ENCODE results near the gene PPFIBP1.

PPFIBP1 gene

DNA sequence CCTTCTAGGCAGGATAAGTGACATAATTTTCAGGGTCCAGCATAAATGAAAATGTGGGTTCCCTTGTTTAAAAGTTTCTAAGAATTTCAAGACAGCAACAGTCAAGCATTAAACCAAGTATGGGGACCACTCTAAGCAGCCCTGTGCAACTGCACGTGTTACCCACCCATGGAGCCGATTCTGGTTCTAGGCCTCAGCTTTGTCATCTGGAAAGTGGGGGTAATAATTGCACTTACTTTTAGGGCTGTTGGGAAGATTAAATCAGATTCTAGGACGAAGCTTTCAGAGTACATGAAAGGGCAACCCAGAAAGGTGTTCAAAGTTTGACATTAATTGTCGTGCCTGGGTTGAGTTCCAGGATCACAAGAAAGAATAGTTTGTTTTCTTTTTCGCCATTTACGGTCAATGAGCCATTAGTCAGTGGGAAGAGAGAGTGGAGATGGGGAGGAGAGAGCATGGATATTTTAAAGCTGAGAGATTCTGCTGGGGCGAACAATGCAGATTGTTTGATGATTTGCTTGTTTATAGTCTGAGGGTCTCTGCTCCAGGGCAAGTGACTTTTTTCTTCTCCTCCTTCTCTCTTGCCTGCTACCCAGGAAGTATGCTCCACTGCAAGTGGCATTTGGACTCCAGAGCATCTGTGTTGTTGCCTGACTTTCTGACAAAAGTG is 10.7 kb upstream of the PPFIBP1 start:
- no peak for DNase-seq

DNA sequence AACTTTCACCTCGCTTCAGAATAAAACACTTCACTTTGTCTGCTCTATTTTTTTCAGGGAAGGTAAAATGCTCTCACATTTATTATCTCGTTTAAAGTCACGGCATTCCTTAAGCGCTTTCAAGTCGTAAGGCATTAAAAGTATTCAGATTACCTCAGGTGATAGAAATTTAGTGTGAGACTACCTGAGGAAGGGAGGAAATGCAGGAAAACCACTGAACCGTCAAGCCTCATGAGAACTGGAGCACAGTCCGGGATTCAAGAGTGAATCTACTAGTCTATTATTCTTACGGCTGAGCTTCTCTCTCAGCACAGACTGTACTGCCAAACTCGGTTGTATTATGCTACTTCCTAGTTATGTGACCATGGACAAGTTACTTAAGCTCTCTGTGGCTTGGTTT is 8.3 kb upstream of the PPFIBP1 start:
- no peak for DNase-seq

GRCh38 chr12:27516625-27517024 is 7.4 kb upstream of the PPFIBP1 start:
- no peak for DNase-seq

DNA sequence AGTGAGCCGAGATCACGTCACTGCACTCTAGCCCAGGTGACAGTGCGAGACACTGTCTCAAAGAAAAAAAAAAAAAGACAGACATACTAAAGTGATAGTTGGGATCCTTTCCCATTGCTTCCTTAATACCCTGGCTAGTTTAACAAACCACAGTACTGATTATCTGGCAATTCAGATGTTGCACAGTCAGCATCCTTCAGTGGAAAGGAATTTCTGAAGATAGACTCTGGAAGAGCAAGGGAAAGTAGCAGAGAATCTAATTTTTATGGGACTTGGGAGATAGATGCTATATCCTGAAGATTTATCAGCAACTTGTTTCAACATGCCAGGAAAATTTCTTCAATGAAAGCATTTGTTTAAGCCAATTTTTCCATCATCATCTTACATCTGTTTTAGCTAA is 6.5 kb upstream of the PPFIBP1 start:
- DNase-seq, result no peak

GRCh38 chr12:27517961-27518665 is 5.9 kb upstream of the PPFIBP1 start:
- no peak for DNase-seq

DNA sequence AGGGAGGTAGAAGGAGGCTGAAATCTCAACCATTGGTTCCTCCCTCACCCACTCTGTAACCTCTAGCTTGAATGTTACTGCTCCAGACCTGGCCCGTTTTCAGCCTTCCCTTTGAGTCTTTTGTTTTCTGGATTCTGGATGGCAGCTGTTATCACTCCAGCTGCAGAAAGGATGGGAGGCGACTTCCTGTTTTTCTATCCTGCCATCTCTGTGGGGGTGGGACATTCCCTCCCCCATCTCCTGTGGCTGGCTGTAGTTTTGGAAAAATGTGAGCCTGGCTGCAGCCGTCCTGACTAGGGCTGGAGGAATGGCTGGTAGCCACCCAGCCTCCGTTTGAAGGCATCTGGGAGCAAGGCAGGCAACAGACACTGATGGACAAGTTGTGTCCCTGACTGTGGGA is 2.9 kb upstream of the PPFIBP1 start:
- peak; percentile 2 for DNase-seq

DNA sequence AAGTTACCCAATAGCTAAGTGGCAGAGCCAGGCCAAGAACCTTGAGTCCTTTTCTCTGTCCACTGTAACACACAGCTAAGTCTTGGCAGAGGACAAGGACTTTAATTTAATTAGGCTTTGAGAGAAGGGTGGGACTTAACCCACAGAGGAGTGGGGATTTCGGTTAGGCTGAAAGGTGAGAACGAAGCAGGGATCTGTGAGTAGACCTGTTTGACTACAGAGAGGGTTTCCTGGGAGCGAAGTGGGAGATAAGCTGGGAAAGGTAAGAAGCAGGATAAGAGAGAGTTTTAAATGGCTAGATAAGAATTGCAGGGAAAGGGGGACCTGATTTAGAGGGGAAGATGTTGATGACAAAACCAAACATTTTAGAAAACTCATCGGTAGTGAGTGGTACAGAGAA is 2.0 kb upstream of the PPFIBP1 start:
- DNase-seq, result no peak

- peak; percentile 10 for DNase-seq
These were observed 733 bp upstream of the PPFIBP1 start for GRCh38 chr12:27523305-27523641.

DNA sequence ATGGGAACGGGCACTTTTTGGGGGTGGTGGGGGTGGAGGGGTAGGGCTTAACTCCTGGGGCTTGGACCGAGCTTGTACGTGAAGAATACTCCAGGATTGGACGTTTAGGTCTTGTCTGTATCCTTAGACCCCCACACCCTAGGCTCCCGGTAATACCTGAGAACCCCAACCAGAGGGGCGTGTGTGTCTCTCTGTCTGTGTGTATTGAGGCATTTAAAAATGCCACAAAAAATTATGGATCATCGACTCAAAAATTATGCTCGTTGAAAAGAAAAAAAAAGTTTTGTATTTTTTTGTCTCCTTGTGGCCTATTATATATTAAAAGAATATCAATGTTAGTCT is 459 bp downstream of the PPFIBP1 start:
- no peak for DNase-seq

DNA sequence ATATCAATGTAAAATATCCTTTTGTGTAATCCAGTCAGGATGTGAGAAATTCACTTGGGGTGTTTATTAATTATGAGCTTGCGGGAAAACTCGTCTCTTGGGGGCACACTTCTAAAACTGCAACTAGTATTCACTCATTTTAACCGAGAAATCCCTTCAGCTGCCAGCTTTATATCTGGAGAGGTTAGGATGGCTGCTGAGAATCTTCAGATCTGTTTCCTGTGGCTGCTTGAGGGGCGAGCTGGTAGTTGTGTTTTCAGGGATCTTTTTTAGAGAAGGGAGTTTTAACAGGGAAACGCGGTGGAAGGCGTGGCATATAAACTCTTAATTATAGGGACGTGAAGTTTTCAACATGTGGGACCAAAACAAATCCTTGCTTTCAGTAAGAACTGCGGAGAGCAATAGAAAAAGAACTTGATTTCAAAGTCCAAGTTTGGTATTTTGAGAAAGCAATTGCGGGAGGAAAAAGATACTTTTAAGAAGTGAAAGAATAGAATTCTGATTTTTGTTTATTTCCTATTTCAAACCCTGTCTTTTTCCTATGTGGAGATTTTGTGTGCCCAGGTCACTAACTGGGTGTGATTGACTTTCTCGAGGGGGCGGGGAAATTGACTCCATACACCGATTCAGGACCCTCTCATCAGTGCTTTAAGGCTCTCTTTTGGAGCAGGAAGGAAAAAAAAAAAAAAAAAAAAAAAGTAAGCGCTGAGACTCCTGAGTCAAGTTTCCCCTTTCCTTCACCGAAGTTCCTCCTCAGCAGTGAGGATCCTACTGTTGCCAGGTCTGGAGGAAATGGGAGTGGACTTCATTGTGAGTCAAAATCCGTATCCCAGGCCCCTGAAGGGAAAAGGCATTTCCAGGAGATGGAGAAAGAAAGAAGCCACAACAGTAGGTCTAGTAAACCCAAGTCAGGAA is 1.1 kb downstream of the PPFIBP1 start:
- no peak for DNase-seq

DNA sequence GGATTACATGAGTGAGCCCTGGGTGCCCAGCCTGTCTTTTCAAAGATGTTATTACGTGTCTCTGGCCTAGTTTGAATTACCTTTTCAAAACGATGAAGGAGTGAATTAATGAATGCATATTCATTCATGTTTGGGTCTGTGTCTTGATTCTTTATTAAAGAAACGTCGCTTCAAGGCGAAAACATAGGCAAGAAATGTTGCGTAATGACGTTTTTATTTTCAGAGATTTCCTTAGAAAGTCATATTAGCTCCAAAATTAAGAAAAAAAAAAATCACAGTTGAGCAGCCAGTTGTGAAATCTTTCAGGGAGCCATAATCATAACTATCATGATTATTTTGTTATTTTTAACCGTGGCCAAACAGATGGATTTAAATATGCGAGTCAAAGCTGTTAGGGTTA is 3.5 kb downstream of the PPFIBP1 start:
- no peak for DNase-seq

- no peak for DNase-seq
These were observed 4.8 kb downstream of the PPFIBP1 start for GRCh38 chr12:27528788-27529187.

DNA sequence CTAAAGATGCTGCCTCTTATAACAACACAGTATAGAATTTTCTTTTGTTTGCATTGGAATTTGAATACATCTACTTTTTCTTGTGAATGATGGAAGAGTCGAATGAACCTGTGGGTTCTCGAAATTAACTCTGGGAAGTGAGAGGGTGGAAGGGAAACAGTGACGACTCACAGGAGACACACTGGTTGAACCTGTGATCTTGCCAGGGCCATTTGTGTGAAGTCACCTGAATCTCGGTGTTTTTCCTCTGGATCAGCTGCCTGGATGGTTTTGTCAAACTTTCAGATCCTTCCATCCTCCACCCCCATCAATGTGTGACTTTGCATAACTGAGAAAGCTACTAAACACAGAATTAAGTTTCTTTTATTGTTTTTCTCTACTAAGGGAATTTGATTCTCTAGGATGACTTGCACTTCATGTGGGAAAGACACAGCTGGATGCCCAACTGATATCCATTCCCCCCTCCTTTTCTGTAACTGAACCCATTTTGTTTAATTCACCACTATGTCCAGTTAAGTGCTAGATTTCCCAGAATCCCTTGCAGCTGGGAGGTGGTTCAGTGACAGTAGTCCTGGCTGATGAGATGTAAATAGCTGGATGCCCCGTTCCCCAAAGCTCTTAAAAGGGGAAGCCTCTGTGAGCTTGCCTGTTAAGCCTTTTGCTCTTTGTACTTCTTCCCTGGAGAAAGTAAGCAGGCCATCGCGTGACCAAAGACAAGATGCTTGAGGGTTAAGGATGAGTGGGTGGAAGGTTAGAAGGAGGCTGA is 6.3 kb downstream of the PPFIBP1 start:
- peak; percentile 57 for DNase-seq

GRCh38 chr12:27531896-27532295 is 7.9 kb downstream of the PPFIBP1 start:
- no peak for DNase-seq

GRCh38 chr12:27534060-27534764 is 10.2 kb downstream of the PPFIBP1 start:
- no peak for DNase-seq

GRCh38 chr12:27534765-27535161 is 10.8 kb downstream of the PPFIBP1 start:
- no peak for DNase-seq

DNA sequence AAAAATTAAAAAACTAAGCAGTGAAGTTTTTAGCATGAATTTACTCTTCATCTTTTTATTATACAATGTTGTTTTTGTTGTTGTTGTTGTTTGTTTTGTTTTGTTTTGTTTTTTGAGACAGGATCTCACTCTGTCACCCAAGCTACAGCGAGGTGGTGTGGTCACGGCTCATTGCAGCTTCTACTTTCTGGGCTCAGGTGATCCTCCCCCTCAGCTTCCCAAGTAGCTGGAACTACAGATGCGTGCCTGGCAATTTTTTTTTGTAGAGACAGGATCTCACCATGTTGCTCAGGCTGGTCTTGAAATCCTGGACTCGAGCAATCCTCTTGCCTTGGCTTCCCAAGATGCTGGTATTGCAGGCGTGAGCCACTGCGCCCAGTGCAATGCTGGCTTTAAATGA is 11.3 kb downstream of the PPFIBP1 start:
- DNase-seq, result no peak

DNA sequence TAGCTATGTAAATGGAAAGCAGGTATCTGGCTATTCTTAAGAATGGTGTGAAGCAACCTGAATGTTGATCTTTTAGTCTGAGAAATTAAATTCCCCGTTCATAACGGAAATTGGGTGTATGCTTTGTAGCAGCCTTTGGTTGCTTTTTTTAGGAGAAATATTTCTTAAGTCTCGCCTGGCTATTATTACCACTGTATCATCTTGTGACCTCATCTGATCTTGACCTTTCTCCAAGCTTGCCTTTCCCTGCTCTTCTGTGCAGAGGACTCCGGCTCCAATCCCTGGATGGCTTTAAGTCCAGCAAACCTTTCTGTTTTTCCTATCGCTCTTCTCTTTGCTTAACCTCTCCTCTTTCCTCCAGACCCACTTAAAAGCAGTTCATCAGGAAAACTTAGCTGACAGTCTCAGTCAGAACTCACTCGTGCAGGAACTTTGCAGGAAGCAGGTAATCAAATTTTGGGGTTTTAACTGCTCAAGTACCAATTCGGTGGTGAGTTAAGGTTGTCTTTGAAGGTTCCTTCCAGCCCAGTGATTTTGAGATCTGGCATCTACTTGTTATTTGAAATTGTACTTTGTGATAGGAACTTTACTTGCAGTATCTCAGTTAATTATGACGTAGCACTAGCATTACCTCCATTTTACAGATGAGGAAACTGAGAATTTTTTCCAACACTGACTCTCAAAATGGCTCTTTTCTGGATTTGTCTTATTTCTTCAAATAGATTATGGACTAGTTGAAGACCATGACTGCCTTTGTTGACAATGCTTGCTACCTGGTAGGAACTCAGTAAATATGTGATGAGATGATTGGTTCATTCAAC is 14.1 kb downstream of the PPFIBP1 start:
- no peak for DNase-seq

DNA sequence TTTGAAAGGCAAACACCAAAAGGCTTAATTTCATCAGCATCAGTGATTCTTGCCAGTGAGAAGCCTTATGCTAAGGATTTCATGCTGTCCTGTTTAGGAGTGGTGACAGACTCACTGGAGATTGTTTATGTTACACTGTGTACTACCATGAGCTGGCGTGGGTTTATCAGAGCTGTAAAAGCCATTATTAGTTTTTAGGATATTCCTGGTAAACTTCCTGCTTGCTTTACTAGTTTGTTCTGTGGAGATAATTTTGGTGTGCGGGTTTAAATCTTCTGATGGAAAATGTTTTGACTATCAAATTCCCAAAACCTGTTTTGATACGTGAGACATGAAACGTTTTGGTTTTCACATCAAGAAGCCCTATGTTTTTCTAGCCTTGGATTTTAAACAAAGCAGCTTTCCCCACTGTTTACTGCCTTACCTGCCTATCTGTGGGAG is 15.2 kb downstream of the PPFIBP1 start:
- DNase-seq, result no peak

DNA sequence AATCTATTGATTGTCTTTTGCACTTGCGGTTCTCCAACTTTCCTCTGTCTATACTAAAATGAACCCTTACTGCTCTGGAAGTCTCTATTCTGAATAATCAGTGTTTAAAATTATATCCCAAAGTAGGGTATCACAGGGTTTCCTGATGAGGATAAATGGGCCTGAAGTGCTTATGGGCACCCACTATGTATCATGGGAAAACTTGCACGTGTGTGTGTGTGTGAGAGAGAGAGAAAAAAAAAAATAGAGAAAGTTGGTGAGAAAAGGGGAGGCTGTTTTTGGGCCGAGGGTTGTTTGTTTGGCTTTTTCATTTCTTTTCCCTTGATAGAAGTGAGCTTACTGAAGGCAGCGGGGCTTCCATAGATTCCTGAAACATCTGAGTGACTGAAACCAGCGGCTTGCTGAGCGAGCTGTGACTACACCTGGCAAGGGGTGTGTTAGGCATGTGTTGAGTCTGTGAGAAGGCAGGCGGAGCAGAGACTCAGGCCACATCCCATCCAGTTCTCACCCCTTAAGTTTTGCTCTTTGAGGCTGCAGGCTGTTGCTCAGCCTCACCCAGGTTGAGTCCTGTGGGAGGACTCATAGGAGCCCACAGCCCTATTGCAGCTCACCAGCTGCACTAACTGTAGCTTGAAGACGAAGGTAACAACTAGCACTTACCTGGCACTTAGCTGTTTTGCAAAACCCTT is 17.2 kb downstream of the PPFIBP1 start:
- DNase-seq, result no peak

DNA sequence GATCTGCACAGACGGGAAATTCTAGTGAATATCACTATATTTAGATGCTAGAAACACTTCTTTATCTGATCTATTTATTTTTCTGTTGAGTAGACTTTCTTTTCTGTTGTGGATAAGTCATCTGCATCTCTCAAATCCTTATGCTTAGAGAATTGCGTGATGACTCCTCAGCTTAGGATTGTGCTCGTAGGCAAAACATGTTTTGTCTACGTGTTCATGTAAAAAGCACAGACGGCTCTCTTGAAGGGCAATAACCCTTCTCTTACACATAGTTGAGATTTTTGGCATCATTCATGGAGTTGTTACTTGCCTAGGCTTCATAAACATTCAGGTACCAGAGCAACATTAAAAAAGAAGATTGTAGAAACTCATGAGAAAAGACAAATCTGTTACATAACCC is 18.6 kb downstream of the PPFIBP1 start:
- DNase-seq, result no peak
